Parathyroid adenoma (tissue), 2 donors: ENCODE results near the gene KRR1.
"Not testable (repeated sequence)": the region's sequence is repeated elsewhere in the genome, so short reads cannot be mapped to it uniquely, and the experiment has no call there.

ENCODE experiments used
- H2AFZ ChIP-seq: fragments of 300-600 bp; sonication (generic); one replicate; pipeline ENCODE4 v1.7.0; 2017; ENCODE audit warnings: antibody characterized with exemption, mild to moderate bottlenecking
- H3K27ac ChIP-seq: fragments of 300-600 bp; sonication (generic); one replicate; pipeline ENCODE4 v1.7.0; 2017
- H3K27me3 ChIP-seq: fragments of 300-600 bp; sonication (generic); one replicate; pipeline ENCODE4 v1.7.0; 2017; ENCODE audit warnings: low read length; ENCODE audit not compliant: control insufficient read depth, insufficient read depth
- H3K36me3 ChIP-seq: fragments of 300-600 bp; sonication (generic); one replicate; pipeline ENCODE4 v1.7.0; 2017; ENCODE audit warnings: low read length; ENCODE audit not compliant: control insufficient read depth, insufficient read depth
- H3K4me1 ChIP-seq: fragments of 300-600 bp; sonication (generic); one replicate; pipeline ENCODE4 v1.7.0; 2017; ENCODE audit warnings: control low read depth
- H3K4me2 ChIP-seq: fragments of 300-600 bp; sonication (generic); one replicate; pipeline ENCODE4 v1.7.0; 2017; ENCODE audit warnings: low read length
- H3K4me3 ChIP-seq: fragments of 300-600 bp; sonication (generic); one replicate; pipeline ENCODE4 v1.7.0; 2017; ENCODE audit warnings: low read depth, low read length
- H3K79me2 ChIP-seq: fragments of 300-600 bp; sonication (generic); one replicate; pipeline ENCODE4 v1.7.0; 2017; ENCODE audit warnings: control low read depth
- H3K9ac ChIP-seq: fragments of 300-600 bp; sonication (generic); one replicate; pipeline ENCODE4 v1.7.0; 2017; ENCODE audit warnings: mild to moderate bottlenecking
- H3K9me3 ChIP-seq: fragments of 300-600 bp; sonication (generic); one replicate; pipeline ENCODE4 v1.7.0; 2017; ENCODE audit warnings: low read length; ENCODE audit not compliant: control insufficient read depth
- CTCF ChIP-seq: fragments of 300-600 bp; sonication (generic); IDR thresholded peaks from one replicate; pipeline ENCODE4 v1.7.0; 2017; ENCODE audit warnings: antibody characterized with exemption, mild to moderate bottlenecking
- donor health status: primary hyperparathyroidism.

The KRR1 gene

GRCh38 chr12:75460204-75460603 lies 51.2 kb downstream of the KRR1 start:
- no peak for TF ChIP-seq CTCF
- no peaks in the 10 kb centered on the region for H3K4me1 ChIP-seq
- no peak overlapping the region for H3K4me2 ChIP-seq
- H3K9ac ChIP-seq: no peak overlapping the region
- H3K79me2 ChIP-seq: no peaks in the 10 kb centered on the region
- H3K4me3 ChIP-seq: no peak overlapping the region
- no peaks in the 10 kb centered on the region for H3K36me3 ChIP-seq
- no peak overlapping the region for H2AFZ ChIP-seq
- no peaks in the 10 kb centered on the region for H3K9me3 ChIP-seq
- H3K27me3 ChIP-seq: no peaks in the 10 kb centered on the region
- no peak overlapping the region for H3K27ac ChIP-seq

- H3K4me1 ChIP-seq: no peaks in the 10 kb centered on the region
- no peak overlapping the region for H3K4me3 ChIP-seq
- no peak overlapping the region for H3K4me2 ChIP-seq
- H3K9ac ChIP-seq: no peak overlapping the region
- H3K9me3 ChIP-seq: no peaks in the 10 kb centered on the region
- H3K27ac ChIP-seq: no peak overlapping the region
- H3K79me2 ChIP-seq: no peaks in the 10 kb centered on the region
- H3K36me3 ChIP-seq: no peaks in the 10 kb centered on the region
- H3K27me3 ChIP-seq: no peaks in the 10 kb centered on the region
- TF ChIP-seq CTCF: no peak
- no peak overlapping the region for H2AFZ ChIP-seq
Observed at GRCh38 chr12:75459755-75460154, 51.7 kb downstream of the KRR1 start.

- not testable (repeated sequence) for H3K9me3 ChIP-seq, H3K27me3 ChIP-seq, H3K9ac ChIP-seq, H3K4me1 ChIP-seq, H3K36me3 ChIP-seq, H3K4me3 ChIP-seq, H3K27ac ChIP-seq, H3K79me2 ChIP-seq, H2AFZ ChIP-seq, H3K4me2 ChIP-seq
Observed at GRCh38 chr12:75457866-75458265, 53.5 kb downstream of the KRR1 start.

- Histone ChIP-seq H3K4me1 (no peaks in the 10 kb centered on the region), H3K36me3 (no peaks in the 10 kb centered on the region), H3K27me3 (no peaks in the 10 kb centered on the region), H3K79me2 (no peaks in the 10 kb centered on the region), H3K27ac (no peak overlapping the region), H2AFZ (no peak overlapping the region), H3K4me3 (no peak overlapping the region), H3K4me2 (no peak overlapping the region), H3K9ac (no peak overlapping the region), H3K9me3 (no peaks in the 10 kb centered on the region)
- TF ChIP-seq CTCF: no peak
Observed at GRCh38 chr12:75457191-75457590, 54.2 kb downstream of the KRR1 start.

- no peaks in the 10 kb centered on the region for H3K9me3 ChIP-seq
- H3K27ac ChIP-seq: no peak overlapping the region
- no peak overlapping the region for H3K9ac ChIP-seq
- H2AFZ ChIP-seq: no peak overlapping the region
- no peak for TF ChIP-seq CTCF
- no peaks in the 10 kb centered on the region for H3K27me3 ChIP-seq
- H3K4me2 ChIP-seq: no peak overlapping the region
- H3K79me2 ChIP-seq: no peaks in the 10 kb centered on the region
- H3K36me3 ChIP-seq: no peaks in the 10 kb centered on the region
- no peaks in the 10 kb centered on the region for H3K4me1 ChIP-seq
- no peak overlapping the region for H3K4me3 ChIP-seq
Observed at GRCh38 chr12:75455839-75456238, 55.6 kb downstream of the KRR1 start.
